Activated naive CD8-positive, alpha-beta T cell treated with anti-CD3 and anti-CD28 coated beads, Interleukin-2, amount 10 ng/mL, durations not matched to agents 7 days and 5 days (primary cell): ENCODE measurements around the gene NCBP2. TPM values are rescaled to one million over a fixed set of nuclear protein-coding genes. Genes with fewer than 3 reads are reported as not detected.

Experiments
- ATAC-seq: fragments of 150-1000 bp; cut with Tn5 transposase; one replicate; pipeline ENCODE4 v1.10.0; 2021; ENCODE audit warnings: low read depth, moderate library complexity
- POLR2A ChIA-PET: fragments of 350-600 bp; sonication (Branson Sonifier 250); formaldehyde crosslinking; loops from one replicate; lab custom pipeline; 2021; ENCODE audit warnings: antibody characterized with exemption; lab: Charles Lee
- DNase-seq: peaks from one replicate; pipeline ENCODE4 v3.0.0; 2021
- H3K27ac Mint-ChIP-seq: one replicate; pipeline ENCODE4 v1.8.0; 2022; ENCODE audit warnings: mild to moderate bottlenecking, mixed read lengths
- H3K27me3 Mint-ChIP-seq: one replicate; pipeline ENCODE4 v1.8.0; 2022; ENCODE audit warnings: mild to moderate bottlenecking, moderate library complexity, mixed read lengths
- H3K36me3 Mint-ChIP-seq: one replicate; pipeline ENCODE4 v1.8.0; 2021; ENCODE audit warnings: mild to moderate bottlenecking, mixed read lengths
- H3K4me1 Mint-ChIP-seq: one replicate; pipeline ENCODE4 v1.8.0; 2021; ENCODE audit warnings: mixed read lengths
- H3K4me3 Mint-ChIP-seq: one replicate; pipeline ENCODE4 v1.8.0; 2022; ENCODE audit warnings: mild to moderate bottlenecking, moderate library complexity, mixed read lengths
- H3K9me3 Mint-ChIP-seq: one replicate; pipeline ENCODE4 v1.8.0; 2021; ENCODE audit warnings: mixed read lengths
- total RNA-seq, 2 experiments: library from RNA; stranded (reverse); gene quantifications; one replicate each; pipeline ENCODE4 v1.2.3, GENCODE V29; 2021

NCBP2 gene
- total RNA-seq, 2 experiments from 2014 or later = 53.0 to 55.8 TPM

DNA sequence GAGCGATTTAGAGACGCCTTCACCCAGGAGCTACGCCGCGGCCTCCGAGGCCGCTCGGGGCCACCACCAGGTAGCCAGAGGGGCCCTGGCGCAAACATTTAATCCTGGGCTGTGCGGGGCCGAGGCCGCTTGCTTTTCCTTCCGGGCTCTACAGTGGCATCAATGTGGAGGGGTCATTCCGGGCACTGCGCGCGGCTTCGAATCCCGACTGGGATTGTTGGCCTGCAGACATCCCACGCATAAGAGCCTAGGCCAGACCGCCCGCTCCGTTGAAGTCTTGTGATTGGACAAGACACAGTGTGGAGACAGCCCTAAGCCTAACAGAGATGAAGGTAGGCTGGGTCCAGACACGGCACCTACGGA lies 568 bp upstream of the NCBP2 start:
- H3K4me3 Mint-ChIP-seq = peak overlapping the region; percentile 98
- ATAC-seq (peak; percentile 5), DNase-seq (no peak)
- H3K4me1 Mint-ChIP-seq = peaks cover 32% of the 10 kb centered on the region
- H3K27me3 Mint-ChIP-seq = no peaks in the 10 kb centered on the region
- H3K36me3 Mint-ChIP-seq = peaks cover 12% of the 10 kb centered on the region
- POLR2A ChIA-PET = interaction anchor here (0.6 to 2.4 kb wide), 10 partner anchors 9 to 625 kb away, joined by 3 to 37 read pairs (median 4); partner anchors contain the start of genes DYNLT2B, PIGZ and SENP5
- H3K27ac Mint-ChIP-seq = peak overlapping the region; percentile 94
- H3K9me3 Mint-ChIP-seq = no peaks in the 10 kb centered on the region

DNA sequence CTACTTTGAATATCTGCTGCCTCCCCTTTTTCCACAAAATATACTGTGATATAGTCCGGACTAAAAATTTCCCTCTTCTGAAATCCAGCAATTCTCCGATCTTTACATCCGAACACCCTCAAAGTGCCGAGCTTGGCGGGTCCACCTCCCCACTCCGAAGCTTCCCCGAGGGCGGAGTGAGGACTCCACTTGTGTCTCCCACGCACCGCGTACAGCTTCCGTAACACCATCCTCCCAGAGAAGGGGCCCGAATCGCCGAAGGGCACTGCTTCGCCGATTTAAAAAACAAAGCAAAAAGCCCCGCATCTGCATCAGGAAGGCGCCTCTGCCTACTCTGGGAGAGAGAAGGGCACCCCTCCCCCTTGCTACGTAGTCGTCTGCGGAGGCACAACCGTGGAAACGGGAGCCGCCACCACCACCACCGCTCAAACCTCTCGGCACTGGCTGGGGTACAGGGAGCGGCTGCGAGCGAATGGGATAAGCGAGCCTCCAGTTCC lies 551 bp downstream of the NCBP2 start:
- Mint-ChIP-seq H3K36me3 (peaks cover 23% of the 10 kb centered on the region), H3K27ac (peak overlapping the region; percentile 93), H3K4me3 (peak overlapping the region; percentile 98), H3K4me1 (peaks cover 36% of the 10 kb centered on the region), H3K9me3 (no peaks in the 10 kb centered on the region), H3K27me3 (no peaks in the 10 kb centered on the region)
- DNase-seq (peak; percentile 73), ATAC-seq (peak; percentile 41)
- POLR2A ChIA-PET = interaction anchor here (0.5 to 2.4 kb wide), 17 partner anchors 11 to 792 kb away, joined by 3 to 37 read pairs (median 3); partner anchors contain the start of genes DYNLT2B, FBXO45, PAK2 and PIGZ

DNA sequence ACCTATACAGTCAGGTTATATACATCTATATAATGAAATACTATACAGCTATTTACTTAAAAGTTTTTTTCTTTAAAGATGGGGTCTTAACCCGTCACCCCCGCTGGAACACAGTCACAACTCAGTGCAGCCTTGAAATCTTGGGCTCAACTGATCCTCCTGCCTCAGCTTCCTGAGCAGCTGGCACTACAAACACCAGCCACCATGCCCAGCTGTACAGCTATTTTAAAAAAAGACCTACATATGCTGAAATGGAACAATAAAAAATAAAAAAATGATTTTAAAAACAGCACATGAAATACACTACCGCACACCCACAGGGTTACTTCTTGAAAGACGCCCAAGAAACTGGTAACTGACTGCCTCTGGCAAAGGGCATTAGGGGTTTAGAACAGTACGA lies 3.8 kb downstream of the NCBP2 start:
- Mint-ChIP-seq H3K4me1 (peaks cover 27% of the 10 kb centered on the region), H3K36me3 (peaks cover 34% of the 10 kb centered on the region), H3K27ac (no peak overlapping the region), H3K27me3 (no peaks in the 10 kb centered on the region), H3K9me3 (no peaks in the 10 kb centered on the region), H3K4me3 (no peak overlapping the region)
- ATAC-seq (no peak), DNase-seq (no peak)
- POLR2A ChIA-PET = interaction anchor here (2.9 kb wide), 1 partner anchor 71 kb away, joined by 7 read pairs; the partner anchor contains the start of gene SENP5

DNA sequence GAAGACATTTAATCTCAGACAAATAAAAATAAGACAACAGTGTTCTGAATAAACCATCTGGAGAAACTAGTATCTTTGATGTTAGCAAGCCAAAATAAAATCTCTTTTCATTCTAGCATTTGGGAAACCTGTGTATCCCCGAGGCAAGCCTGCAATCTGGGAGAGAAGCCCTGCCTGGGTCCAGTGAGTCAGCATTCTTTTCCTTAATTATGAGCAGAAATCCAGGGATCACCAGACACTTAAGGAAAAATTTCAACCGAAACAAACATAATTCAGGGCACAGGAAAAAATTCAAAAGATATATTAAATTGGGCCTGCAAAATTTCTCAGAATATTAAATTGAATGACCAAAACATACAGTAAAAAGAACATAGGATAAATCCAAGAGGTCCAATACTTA lies 4.2 kb downstream of the NCBP2 start:
- H3K4me3 Mint-ChIP-seq = no peak overlapping the region
- DNase-seq = no peak
- peak overlapping the region; percentile 15 for H3K27ac Mint-ChIP-seq
- no peaks in the 10 kb centered on the region for H3K27me3 Mint-ChIP-seq
- peaks cover 37% of the 10 kb centered on the region for H3K36me3 Mint-ChIP-seq
- H3K4me1 Mint-ChIP-seq = peaks cover 22% of the 10 kb centered on the region
- H3K9me3 Mint-ChIP-seq = no peaks in the 10 kb centered on the region
- ATAC-seq = no peak
- POLR2A ChIA-PET = interaction anchor here (2.9 kb wide), 1 partner anchor 70 kb away, joined by 7 read pairs; the partner anchor contains the start of gene SENP5

DNA sequence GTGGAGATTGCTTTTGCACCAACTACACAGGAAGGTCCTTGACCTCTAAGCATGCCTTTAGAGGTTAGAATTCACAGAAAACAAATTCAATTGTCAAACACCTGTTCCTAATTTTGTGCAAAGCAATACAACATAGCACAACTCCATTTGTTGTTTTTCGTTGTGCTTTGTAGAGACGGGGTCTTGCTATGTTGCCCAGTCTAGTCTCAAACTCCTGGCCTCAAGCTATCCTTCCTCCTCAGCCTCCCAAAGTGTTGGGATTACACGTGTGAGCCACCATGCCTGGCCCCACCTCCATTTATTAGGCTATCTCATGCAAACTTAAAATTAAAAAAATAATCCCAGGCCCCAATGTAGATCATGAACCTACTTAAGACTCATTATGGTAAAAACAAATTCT lies 6.0 kb downstream of the NCBP2 start:
- H3K4me3 Mint-ChIP-seq = no peak overlapping the region
- DNase-seq = no peak
- POLR2A ChIA-PET = no interaction called here
- no peaks in the 10 kb centered on the region for H3K27me3 Mint-ChIP-seq
- H3K4me1 Mint-ChIP-seq = peaks cover 20% of the 10 kb centered on the region
- H3K36me3 Mint-ChIP-seq = peaks cover 45% of the 10 kb centered on the region
- peak overlapping the region; percentile 63 for H3K27ac Mint-ChIP-seq
- H3K9me3 Mint-ChIP-seq = no peaks in the 10 kb centered on the region
- ATAC-seq = no peak

DNA sequence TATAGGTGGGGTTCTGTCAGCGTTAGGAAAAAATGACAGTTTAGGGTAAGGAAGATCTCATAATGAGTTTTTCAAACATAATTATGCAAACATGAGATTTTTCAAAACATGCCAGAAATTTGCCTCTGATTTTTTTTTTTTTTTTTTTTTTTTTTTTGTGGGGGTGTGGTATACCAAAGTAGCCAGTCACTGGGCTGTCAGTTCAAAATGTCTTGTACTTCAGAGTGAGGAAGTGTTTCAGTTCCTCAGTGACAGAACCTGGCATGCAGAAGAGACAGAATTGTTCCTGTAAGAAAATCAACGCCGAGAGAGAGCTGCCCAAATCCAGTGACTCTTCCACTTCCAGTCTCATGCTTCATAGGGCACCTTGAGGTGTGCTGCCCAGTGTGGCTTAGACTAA lies 9.7 kb downstream of the NCBP2 start:
- Mint-ChIP-seq H3K4me3 (no peak overlapping the region), H3K9me3 (no peaks in the 10 kb centered on the region), H3K36me3 (peaks cover 36% of the 10 kb centered on the region), H3K4me1 (peaks cover 2% of the 10 kb centered on the region), H3K27ac (no peak overlapping the region), H3K27me3 (no peaks in the 10 kb centered on the region)
- ATAC-seq (no peak), DNase-seq (no peak)
- POLR2A ChIA-PET = no interaction called here

DNA sequence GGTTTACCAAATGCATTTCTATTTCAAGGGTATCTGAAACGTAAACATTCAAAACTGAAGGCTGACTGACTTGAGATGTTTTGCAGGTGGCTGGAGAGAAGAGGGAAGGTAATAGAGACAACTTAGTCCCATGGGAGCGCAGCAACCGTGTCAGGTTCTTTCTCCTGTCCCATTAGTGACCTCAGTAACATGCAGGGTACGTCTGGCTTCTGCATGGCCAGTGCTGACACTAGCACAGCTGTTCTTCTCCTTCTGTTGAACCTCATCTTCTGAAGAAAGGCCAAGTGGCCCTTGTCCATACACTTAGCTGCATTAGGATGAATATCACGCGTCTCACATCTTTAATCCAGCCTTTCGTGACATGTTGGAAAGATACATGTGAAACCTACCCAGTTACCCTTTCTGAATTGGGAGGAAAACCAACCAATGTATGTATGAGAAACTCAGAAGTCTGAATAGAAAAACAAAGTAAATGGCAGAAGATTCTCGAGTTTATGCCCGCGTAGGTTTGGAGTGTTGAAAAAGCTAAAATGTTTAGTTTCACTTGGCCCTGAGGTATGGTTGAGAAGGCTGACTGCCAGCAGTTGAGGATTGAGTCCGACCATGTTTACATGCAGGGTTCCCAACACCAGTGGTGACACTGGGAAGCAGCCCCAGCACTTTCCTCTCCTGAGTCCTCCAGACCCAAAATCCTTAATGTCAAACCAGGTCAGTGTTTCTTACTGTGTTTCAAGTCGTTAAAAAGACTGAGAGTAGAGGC lies 10.3 kb downstream of the NCBP2 start:
- H3K9me3 Mint-ChIP-seq = no peaks in the 10 kb centered on the region
- POLR2A ChIA-PET = no interaction called here
- H3K4me3 Mint-ChIP-seq = no peak overlapping the region
- peaks cover 32% of the 10 kb centered on the region for H3K36me3 Mint-ChIP-seq
- H3K4me1 Mint-ChIP-seq = peaks cover 4% of the 10 kb centered on the region
- no peak for DNase-seq
- no peak for ATAC-seq
- H3K27me3 Mint-ChIP-seq = no peaks in the 10 kb centered on the region
- no peak overlapping the region for H3K27ac Mint-ChIP-seq

DNA sequence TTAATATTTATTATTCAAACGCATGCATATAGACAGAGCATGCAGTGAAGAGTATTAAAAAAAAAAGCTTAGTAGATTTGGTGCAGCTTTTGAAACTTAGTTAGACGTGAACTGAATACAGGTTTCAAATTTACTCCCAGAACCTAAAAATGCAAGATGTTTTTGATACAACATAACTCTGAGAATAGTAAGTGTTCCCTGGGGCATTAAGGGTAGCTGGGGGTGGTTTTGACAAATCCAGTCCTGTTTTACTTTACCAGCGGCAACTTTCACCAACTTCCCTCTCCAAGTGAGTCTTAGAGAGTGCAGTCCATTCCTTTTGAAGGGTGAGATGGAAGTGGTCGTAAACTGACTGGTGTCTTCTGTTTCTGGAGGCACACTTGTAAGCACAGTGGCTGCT lies 11.2 kb downstream of the NCBP2 start:
- peaks cover 2% of the 10 kb centered on the region for H3K4me1 Mint-ChIP-seq
- peaks cover 28% of the 10 kb centered on the region for H3K36me3 Mint-ChIP-seq
- no peak for DNase-seq
- H3K4me3 Mint-ChIP-seq = no peak overlapping the region
- H3K27ac Mint-ChIP-seq = no peak overlapping the region
- no peaks in the 10 kb centered on the region for H3K27me3 Mint-ChIP-seq
- no peak for ATAC-seq
- no peaks in the 10 kb centered on the region for H3K9me3 Mint-ChIP-seq
- POLR2A ChIA-PET = interaction anchor here (1.3 kb wide), 1 partner anchor 11 kb away, joined by 4 read pairs; the partner anchor contains the start of gene NCBP2

DNA sequence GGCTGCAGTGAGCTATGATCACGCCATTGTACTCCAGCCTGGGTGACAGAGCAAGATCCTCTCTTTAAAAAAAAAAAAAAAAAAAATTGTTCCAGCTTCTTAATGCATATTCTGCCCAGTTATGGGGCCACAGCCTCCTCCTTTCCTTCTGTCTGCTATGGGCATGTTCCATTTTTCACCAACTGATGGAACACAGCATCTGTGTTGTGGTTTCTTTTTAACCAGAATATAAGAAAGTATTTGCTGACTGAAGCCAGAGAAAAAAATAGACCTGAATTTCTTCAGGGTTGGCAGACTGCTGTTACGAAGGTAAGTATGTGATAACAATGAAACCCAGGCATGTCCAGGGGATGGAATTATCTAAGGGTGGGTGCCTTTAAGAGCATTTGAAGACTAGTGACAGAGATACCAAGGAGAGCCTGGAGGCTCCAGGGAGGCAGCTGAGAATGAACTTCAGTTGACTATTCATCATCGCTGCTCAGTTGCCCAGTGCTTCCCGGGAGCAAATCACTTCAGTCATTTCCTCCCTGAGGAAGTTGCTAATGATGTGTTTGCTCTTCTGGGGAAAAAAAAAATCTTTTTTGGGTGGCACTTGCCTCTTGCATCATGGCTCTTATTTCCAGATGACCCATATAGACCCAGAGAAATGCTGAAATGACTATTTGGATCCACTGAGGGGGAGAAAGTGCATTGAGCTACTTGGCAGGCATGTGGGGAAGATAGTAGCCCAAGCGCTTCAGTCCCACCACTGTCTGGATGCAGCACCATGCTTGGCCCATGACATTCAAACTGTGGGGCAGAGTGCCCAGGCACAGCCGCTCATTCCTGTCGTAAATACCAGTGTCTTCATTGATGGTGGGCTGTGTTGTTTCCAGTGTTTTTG lies 14.5 kb downstream of the NCBP2 start:
- Mint-ChIP-seq H3K36me3 (peaks cover 10% of the 10 kb centered on the region), H3K27ac (no peak overlapping the region), H3K9me3 (no peaks in the 10 kb centered on the region), H3K27me3 (no peaks in the 10 kb centered on the region), H3K4me1 (peaks cover 2% of the 10 kb centered on the region), H3K4me3 (no peak overlapping the region)
- no peak for DNase-seq
- POLR2A ChIA-PET = no interaction called here
- ATAC-seq = no peak

DNA sequence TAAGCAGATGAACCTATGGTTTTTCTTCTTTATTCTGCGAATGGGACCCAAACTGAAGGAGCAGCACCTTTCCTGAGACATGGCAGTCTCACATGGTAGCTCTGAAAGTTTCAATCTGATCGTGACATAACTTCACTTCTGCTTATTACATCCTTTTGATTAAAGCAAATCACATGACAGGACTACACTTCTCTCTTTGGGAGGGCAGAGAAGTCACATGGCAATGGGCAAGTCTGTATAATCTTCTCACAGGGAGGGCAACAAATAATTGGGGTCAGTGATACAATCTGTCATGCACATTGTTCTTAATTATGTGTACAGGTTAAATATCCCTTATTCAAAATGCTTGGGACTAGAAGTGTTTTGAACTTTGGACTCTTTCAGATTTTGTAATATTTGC lies 21.6 kb downstream of the NCBP2 start:
- Mint-ChIP-seq H3K27ac (no peak overlapping the region), H3K4me1 (no peaks in the 10 kb centered on the region), H3K4me3 (no peak overlapping the region), H3K9me3 (peaks cover 8% of the 10 kb centered on the region), H3K36me3 (peaks cover 18% of the 10 kb centered on the region), H3K27me3 (no peaks in the 10 kb centered on the region)
- no peak for ATAC-seq
- DNase-seq = no peak
- POLR2A ChIA-PET = no interaction called here

DNA sequence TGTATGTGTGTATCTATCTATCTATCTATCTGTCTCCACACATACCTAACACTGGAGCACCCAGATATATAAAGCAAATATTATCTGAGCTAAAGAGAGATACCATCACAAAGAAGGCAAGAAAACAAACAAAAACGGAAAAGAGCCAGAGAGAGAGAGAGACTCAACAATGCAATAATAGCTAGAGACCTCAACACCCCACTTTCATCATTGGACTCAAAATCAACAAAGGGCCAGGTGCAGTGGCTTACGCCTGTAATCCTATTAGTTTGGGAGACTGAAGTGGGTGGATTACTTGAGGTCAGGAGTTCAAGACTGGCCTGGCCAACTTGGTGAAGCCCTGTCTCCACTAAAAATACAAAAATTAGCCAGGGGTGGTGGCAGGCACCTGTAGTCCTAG lies 23.4 kb downstream of the NCBP2 start:
- no peak for ATAC-seq
- POLR2A ChIA-PET = no interaction called here
- Mint-ChIP-seq H3K27me3 (no peaks in the 10 kb centered on the region), H3K36me3 (peaks cover 33% of the 10 kb centered on the region), H3K27ac (no peak overlapping the region), H3K4me3 (no peak overlapping the region), H3K4me1 (no peaks in the 10 kb centered on the region), H3K9me3 (peaks cover 8% of the 10 kb centered on the region)
- DNase-seq = no peak

DNA sequence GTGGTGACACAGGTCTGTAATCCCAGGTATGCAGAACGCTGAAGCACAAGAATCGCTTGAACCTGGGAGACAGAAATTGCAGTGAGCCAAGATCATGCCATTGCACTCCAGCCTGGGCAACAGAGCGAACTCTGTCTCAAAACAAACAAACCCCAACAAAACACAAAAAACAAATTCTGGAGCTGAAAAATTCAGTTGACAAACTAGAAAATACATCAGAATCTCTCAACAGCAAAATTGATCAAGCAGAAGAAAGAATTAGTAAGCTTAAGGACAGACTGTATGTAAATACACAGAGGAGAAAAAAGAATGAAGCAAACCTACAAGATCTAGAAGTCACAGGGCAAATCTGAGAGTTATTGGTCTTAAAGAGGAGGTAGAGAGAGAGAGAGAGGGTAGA lies 25.3 kb downstream of the NCBP2 start:
- Mint-ChIP-seq H3K4me3 (no peak overlapping the region), H3K9me3 (peaks cover 8% of the 10 kb centered on the region), H3K36me3 (peaks cover 36% of the 10 kb centered on the region), H3K4me1 (no peaks in the 10 kb centered on the region), H3K27ac (no peak overlapping the region), H3K27me3 (no peaks in the 10 kb centered on the region)
- DNase-seq (no peak), ATAC-seq (no peak)
- POLR2A ChIA-PET = no interaction called here

DNA sequence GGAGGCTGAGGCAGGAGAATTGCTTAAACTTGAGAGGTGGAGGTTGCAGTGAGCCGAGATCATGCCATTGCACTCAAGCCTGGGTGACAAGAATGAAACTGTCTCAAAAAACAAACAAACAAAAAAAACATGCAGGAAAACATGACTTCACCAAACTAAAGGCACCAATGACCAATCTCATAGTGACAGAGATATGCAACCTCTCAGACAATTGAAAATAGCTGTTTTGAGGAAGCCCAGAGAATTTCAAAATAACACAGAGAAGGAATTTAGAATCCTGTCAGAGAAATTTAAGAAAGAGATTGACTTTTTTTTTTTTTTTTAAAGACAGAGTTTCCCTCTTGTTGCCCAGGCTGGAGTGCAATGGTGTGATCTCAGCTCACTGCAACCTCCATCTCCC lies 26.1 kb downstream of the NCBP2 start:
- POLR2A ChIA-PET = no interaction called here
- no peaks in the 10 kb centered on the region for H3K27me3 Mint-ChIP-seq
- H3K4me3 Mint-ChIP-seq = no peak overlapping the region
- H3K27ac Mint-ChIP-seq = no peak overlapping the region
- peaks cover 8% of the 10 kb centered on the region for H3K9me3 Mint-ChIP-seq
- H3K36me3 Mint-ChIP-seq = peaks cover 36% of the 10 kb centered on the region
- H3K4me1 Mint-ChIP-seq = no peaks in the 10 kb centered on the region
- no peak for DNase-seq
- ATAC-seq = no peak
